SIG-M5 treated with dmso at 0.1 percent for 504 hours (cell line): Measurements from ENCODE around the gene SND1.

Experiments used
- DNase-seq: peaks from one replicate; lab custom pipeline; 2025; ENCODE audit not compliant: unreplicated experiment; lab: John Stamatoyannopoulos, UW

Gene SND1

DNA sequence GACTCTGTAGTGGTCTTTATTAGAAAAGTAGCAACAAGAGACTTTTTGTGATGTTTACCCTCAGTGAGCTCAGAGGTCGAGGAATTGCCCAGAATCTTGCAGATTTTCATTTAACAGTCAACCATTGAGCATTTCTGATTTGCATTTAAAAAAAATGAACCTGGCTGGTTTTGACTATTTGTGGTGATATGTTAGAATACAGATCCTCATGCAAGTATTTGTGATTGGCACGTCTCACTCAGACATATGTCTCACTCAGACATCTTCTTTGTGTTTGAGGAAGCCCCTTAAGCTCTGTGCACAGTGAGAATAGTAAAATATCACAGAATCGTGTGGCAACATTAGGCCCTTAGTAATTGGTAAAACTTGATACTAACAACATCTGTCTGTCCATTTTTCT, 113.2 kb downstream of the SND1 start:
- no peak for DNase-seq

DNA sequence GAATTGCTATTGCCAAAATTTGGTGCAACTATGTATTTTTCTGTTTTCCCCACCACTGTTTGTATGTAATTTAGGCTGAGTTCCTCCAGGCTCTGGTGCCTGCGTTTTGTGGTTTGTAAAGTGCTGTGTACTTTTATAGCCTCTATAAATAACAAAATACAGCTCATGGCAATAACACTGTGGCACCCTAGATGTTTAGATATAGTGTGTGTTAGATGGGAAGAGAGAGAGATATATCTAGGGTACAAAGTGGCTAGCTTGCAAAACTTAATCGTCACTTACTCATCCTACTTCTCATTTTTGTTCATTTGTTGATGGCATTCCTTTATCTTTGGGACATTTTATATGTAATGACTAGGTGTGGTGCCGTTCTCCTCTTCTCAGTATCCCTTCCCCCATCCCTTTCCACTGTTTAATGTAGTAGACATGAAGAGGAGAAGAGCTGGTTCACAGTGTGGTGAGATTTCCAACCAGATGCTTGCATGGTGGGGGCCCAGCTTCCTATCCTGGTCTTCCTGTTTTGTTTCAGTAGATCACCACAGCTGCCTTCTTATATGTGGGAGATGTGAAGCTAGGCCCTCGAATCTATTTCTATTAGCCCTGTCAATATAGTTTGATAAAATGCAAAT, 115.0 kb downstream of the SND1 start:
- DNase-seq = no peak

DNA sequence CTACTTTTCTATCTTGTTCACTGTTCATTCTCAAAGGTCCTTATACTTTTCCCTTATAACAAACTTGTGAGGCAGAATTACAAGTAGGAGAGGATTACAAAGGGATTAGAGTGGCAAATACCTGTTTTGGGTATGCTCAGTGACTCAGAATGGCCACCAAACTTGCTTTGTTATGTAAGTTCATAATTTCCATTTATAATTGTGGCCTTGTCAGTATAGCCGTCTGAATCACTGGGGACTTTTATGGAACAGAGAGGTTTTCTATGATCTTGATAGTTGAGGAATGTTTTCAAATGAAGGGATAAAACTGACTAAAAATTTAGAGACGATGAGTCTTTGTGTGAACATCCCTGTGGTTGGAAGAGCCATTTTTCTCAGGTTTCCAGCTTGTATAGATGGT, 116.2 kb downstream of the SND1 start:
- DNase-seq = no peak

DNA sequence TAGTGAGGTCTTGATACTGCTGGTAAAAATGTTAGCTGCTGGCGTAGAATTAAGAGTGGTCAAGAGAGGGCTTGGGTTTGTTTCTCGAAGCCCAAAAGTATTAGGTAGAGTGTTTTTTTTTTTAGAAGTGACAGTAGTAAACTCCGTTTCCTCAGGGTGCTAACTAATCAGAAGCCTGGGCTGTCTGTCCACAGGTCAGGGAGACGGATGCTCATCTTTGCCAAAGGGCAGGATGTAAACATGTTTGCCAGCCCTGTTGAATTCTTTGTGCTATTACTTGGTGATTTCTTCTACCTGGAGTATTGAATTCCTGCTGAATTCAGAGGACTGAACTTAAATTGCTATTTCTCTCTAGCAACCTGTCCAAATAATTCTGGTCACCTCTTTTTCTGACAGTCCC, 117.1 kb downstream of the SND1 start:
- no peak for DNase-seq

DNA sequence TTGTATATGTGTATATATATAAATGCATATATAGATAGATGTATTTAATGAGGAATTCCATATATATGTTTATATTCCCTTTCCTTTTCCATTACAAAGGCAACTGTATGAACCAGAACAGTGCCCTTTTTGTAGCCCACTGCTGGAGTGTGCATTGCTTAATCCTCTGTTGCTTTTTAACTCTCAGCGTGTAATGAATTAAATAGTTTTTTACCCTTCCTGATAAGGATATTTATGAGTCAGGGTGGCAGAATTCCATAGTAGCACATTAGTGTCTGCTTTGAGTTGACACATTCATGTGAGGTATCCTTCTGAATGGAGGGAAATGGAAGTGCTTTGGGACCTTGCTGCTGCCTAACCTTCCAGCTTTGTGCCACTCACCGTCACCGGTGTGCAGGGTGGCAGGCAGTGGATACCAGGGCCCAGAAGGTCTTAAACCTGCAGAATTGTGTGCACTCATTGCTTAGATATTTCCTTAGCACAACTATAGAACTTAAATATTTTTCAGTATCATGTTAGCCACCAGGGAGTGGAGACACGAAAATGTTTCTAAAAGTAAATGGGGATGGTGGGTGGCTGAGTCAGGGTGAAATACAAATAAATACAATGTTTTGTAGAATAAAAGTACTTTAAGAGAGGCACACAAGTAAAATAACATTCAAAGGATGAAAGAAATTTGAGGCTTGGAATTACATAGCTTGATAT, 117.9 kb downstream of the SND1 start:
- DNase-seq = no peak

DNA sequence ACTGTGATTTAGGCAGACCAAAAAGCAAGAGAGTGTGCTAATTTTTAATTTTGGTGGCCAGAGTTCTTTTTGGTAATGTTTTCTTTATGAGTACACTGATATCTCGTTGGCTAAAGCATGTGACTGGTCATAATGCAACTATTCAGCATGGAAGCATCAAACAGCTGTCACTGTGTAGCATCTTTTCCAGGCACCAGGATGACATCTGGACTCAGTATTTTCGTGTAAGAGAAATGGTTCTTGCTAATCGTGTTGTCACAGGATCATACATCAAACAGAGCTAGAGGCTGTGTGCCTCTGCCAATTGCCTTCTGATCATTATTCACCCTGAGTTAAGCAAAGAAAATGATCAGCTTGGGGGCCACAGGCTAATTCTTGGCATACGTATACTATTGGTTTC, 118.9 kb downstream of the SND1 start:
- no peak for DNase-seq

DNA sequence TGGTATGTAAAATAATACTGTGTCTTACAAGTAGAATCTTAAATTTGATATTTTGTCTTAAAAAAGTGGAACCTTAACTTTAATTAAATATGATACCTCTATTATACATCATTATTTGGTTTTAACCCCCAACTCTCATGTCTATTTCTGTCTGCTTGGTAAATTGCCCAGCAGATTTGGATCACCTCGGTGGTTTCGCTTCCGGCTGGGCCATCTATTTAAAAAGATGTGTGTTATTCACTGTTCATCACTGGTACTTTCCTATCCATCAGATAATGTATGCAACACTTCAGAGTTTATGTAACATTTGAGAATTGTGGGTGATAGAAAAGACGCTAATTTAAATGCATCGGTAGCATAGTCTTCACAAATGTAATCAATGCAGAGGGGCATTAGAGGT, 119.7 kb downstream of the SND1 start:
- DNase-seq = no peak

DNA sequence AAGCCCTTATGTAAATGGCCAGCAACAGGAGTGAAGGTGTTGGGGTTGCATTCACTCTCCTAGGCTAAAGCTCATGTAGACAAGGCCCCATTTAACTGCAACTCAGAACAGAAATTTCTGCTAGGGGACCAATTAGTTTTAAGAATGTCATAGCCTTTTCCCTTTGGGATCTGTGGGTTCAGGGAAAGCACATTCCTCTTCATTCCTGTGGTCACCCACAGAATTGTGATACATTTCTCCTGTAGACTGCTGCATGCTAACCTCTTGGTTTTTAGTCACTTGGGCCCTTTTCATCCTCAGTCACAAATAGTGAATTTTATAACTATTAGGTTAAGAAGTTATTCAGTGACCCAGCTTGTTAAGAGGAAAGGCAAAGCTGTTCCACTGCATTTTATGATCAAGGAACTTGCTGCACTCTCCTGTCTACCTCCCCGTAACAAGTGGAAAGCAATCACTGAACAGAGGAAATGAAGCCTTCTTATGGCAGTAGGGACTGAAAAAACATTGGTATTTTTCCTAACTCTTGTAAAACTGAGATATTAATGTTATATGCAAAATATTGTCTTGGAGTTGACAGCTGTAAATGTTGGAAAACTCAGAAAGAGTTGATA, 124.9 kb downstream of the SND1 start:
- no peak for DNase-seq

DNA sequence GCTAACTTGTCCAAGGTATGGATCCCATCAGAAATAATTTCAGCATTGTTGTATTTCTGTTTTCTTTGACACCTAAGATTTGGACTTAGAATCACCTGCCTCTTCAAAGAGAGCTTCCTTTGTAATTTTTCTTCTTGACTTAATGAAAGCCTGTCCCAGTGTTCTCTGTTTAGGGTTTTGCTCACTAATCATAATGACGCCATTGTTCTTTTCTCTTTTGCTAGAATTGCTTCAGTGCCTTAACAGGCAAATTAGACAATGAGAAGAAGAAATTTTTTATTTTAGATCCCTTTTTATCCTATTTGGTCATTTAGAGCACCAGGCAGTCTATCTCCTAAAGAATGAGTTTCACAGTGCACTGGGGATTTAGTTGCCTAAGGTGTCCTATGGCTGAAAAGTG, 128.5 kb downstream of the SND1 start:
- DNase-seq = no peak

DNA sequence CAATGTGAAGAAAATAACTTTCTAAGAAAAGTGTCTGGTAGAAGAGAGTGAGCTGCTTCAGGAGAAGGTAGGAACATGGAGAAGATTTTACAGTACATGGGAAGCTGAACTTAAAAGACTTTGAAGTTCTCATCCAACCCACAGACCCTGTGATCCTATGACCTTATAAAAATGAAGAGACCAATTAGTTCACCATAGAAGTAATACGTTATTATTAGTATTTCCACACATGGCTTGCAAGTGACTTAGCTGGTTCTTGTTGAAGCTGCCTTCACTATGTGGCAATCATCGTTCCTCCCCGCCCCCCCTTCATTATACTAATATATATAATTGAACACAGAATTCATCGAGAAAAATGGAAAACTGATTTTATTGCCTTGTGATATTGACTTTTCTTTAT, 129.1 kb downstream of the SND1 start:
- DNase-seq = no peak

DNA sequence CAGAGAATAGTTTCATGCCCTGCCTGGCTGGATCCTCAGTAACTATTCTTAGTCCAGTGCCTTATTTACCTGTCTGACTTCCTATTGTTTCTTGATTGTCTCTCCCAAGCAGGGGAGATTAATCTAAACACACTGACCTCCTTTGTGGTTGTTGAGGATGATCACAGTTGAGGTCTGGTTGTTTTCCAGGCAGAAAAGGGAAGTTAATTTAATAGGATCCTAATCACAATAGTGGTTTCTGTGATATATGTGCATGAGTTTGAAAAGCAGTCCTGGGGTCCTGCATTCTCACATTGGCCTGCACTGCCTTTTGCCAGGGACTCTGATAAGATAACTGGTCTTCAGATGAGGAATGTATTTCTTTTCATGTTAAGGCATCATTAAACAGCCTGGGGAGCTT, 130.1 kb downstream of the SND1 start:
- peak; percentile 2 for DNase-seq

DNA sequence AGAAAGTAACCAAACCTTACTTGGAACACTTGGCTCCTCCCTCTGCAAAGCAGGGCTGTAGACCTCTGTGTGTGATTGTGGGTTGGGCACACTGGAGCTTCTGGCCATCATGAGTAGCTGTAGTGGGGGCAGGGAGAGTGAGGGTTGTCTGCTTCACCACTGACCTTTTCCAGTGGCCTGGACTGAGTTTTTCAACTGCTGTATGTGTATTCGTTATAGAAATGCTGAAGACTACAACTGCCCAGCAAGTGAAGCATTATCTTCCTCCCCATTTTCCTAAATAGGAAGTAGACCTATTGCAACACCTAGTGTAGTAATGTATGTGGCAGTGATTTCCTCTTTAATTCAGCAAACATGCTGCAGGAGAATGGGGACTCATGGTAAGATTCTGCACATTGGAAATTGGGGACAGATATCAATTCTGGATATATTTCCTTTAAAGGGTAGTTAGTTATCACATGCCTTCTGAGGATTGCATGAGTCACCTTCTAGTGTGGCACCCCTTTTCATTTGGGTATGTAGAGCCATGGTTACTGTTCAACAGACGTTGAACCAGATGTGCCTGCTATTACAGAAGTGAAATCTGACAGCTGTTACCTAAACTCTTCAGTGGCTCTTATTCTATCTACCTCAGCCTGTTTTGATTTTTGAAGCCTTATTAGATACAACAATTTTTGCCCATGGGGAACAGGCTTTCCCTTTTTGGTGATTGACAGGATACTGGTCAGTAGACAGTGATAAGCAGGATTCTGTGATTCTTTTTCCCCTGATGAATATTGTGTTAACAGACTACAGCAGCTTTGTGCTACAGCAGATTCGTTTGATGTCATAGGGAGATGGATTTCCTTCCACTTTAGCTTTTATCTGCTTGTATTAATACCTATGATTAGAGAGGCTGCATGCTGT, 130.9 kb downstream of the SND1 start:
- peak; percentile 4 for DNase-seq

DNA sequence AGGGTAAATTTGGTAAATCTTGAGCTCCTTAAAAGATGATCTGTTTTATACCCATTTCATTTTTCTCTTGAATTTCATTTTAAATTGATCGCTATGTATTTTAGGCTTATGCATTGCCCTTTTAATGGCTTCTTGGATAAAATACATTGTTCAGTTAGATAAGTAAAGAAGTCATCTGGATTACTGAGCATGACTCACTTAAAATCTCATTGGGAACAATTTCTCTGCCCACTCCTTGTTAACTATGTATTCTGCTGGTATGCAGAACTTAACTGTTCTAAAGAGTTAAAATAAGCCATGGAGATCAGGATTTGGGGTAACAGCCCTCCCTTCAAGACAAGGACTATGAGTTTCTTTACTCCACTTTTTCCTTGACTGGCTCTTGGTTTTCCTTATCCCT, 134.2 kb downstream of the SND1 start:
- no peak for DNase-seq

DNA sequence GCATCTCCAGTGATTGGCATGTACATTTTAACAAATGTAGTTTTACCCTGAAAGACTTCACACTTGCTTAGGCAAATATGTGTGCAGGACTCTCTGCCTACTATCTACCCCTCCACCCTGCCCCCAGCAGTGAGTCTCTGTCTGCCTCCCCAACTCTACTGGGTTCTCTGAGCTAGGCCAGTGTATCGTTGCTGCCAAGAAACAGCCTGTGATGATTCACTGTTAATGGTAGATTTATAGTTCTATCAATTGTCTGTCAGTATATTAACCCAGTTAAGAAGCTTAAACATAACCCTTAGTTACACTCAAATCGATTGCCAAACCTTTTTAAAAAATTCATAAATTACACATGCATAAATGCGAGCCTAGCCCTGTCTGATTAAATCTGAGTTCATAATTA, 137.0 kb downstream of the SND1 start:
- DNase-seq = no peak

DNA sequence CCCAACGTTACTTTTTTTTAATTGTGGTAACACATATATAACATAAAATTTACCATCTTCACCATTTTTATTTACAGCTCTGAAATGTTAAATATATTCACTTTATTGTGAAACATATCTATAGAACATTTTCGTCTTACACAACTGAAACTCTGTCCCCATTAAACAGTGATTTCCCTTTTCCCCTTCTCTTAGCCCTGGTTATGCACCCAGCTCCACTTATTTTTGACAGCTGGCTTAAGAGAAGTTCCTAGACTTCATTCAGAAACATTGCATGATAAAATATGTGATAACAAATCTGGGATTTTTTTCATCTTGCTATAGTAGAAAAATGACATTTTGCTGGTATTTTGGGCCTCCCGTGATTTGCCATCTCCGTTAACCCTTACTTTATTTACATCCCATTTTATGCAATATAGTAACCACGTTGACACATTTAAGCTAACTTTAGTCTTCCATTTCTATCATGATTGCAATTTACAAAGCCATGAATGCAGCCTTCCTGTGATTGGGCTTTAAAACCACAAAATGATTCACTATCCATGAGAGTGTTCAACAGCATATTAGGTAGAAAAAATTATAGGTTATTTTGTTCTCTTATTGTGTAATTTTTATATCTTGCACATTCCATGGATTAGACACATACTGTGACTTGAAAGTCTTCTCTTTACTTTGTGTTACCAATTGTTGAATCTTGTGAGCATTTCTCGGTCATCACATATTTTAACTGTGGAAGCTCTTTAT, 139.6 kb downstream of the SND1 start:
- DNase-seq = peak; percentile 17

DNA sequence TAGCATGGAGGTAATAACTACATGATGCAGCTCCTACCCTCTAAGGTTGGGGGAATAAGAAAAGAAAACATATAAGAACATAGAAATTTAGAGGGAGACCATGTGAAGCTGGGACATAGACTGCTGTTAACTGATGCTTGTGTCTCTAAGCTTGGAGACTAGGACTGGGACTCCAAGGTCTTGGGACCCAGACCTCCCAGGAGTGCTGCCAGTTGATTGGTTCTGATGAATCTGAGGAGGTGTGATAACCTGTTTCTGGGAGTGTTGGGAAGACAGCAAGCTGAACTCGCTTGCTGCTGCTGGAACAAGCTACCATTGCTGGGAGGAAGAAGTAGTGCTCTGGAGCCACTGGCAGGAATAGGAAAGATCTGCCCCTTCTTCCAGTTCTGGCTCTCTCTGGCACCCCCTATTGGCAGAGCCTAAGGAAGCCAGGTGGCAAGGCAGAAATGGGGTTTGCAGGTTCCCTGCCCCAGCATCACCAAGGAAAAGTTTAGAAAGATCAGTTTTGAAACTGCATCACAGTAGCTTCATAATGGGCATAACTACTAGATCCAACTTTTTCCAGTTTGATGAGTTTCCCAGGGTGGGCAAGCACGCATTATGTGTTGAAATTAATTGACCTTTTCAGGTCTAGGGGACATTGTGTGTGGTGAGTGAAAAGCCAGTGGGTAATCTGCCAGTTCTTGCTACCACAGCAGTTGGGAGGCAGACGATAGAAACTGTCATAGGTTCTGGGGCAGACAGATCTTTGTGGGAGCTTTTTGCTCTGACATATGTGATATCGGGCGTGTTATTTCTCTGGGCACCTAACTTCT, 140.7 kb downstream of the SND1 start:
- DNase-seq = peak; percentile 41

DNA sequence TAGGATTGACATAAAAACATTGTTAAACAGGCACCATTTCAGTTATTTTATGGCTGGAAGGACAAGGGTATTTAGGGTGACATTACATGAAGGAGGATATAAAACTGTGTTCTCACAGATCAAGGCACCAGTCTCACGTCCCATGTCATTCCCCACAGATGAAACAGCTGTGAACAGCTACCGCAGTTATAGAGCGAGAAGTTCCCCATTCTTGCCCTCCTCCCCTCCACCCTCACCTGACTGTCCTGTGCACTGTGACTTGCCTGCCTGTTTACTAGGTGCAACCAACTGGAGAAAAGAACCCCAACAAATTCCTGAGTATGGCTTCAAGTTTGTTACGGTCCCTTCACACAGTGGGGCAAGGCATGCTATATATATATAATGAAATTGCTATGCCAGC, 141.6 kb downstream of the SND1 start:
- DNase-seq = no peak

DNA sequence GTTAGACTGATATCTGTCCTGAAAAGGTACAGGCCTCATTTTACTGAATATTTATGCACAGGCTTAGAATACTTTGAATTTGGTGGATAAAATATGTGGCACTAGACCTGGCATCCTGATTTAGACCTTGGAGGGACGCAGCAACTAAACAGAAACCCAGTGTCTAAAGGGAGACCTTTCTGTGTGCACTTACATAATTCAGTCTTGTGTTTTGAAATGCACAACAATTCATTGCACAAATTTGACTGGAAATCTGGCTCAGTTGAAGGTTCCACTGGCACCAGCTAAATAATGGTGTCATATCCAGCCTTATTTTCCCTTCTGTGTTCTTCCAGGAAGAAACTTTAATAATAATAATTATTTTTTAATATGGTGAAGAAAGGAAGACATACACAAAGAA, 142.1 kb downstream of the SND1 start:
- DNase-seq = no peak

DNA sequence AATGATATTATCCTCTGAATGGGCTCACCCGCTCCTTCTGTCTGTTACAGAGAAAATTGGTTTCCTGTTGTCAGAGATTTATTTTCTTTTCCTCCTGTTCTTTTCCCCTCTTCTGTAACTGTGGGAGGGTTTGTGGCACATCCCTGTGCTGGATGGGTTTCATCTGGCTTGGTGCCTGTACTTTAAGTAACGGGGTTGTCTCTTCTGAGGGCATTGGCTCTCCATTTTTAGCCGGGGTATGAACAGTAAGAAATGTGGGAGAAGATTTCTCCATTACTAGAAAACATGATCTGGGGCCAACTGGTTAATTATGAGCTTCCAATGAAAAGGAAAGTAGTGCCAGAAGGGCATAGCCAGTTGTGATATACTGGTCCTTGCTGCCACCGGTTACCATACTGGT, 142.6 kb downstream of the SND1 start:
- no peak for DNase-seq

DNA sequence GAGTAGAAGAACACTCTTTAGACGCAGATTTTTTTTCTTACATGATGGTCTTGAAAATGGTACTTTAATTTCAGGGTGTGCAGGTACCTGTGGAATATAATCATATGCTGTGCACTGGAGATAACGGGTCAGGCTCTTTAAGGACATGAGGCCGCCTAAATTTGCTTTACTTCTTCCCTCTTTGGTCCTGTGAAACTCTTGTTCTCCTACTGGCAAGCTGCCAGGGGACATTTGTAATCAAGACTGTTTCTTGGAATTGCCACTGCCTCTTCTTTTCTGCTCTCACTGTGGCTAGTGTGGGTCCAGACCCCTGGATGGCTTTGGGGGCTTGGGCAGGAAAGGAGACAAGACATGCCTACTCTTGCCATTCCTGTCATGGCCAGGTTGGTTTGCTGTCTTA, 146.0 kb downstream of the SND1 start:
- DNase-seq = no peak
